GM21423 (cell line): ENCODE measurements around the gene TAOK3.
"Not testable (repeated sequence)": the region's sequence is repeated elsewhere in the genome, so short reads cannot be mapped to it uniquely, and the experiment has no call there.

ENCODE experiments used
- ATAC-seq: cut with Tn5 transposase; IDR thresholded peaks from one replicate; pipeline ENCODE4 v1.9.1; 2021; ENCODE audit warnings: mild to moderate bottlenecking, moderate library complexity; ENCODE audit not compliant: unreplicated experiment

TAOK3 gene

GRCh38 chr12:118145798-118146156 lies 226.9 kb downstream of the TAOK3 start:
- ATAC-seq: no peak

- ATAC-seq: no peak
Measured at GRCh38 chr12:118145113-118145797, 227.5 kb downstream of the TAOK3 start.

GRCh38 chr12:118144499-118144898 lies 228.2 kb downstream of the TAOK3 start:
- no peak for ATAC-seq

- no peak for ATAC-seq
Measured at GRCh38 chr12:118140825-118141224, 231.9 kb downstream of the TAOK3 start.

GRCh38 chr12:118137148-118137678 lies 235.5 kb downstream of the TAOK3 start:
- ATAC-seq: no peak

GRCh38 chr12:118136559-118137003 lies 236.1 kb downstream of the TAOK3 start:
- peak; percentile 21 for ATAC-seq

GRCh38 chr12:118135788-118136558 lies 236.7 kb downstream of the TAOK3 start, which contains the start of gene PEBP1:
TSS of gene PEBP1 (plus strand) at chr12:118136124. CDS start at chr12:118136210, 86 bp downstream.
- ATAC-seq: peak; percentile 98

- not testable (repeated sequence) for ATAC-seq
Measured at GRCh38 chr12:118129436-118129835, 243.3 kb downstream of the TAOK3 start.

- no peak for ATAC-seq
Measured at GRCh38 chr12:118127867-118128266, 244.8 kb downstream of the TAOK3 start.

- ATAC-seq: no peak
Measured at GRCh38 chr12:118126119-118126757, 246.5 kb downstream of the TAOK3 start.

- no peak for ATAC-seq
Measured at GRCh38 chr12:118125743-118126118, 247.0 kb downstream of the TAOK3 start.

GRCh38 chr12:118124333-118124874 lies 248.3 kb downstream of the TAOK3 start:
- ATAC-seq: no peak

GRCh38 chr12:118122264-118122663 lies 250.4 kb downstream of the TAOK3 start:
- no peak for ATAC-seq

- ATAC-seq: peak; percentile 85
Measured at GRCh38 chr12:118120579-118121363, 251.9 kb downstream of the TAOK3 start.

- no peak for ATAC-seq
Measured at GRCh38 chr12:118119449-118119879, 253.2 kb downstream of the TAOK3 start.

GRCh38 chr12:118109088-118109487 lies 263.6 kb downstream of the TAOK3 start:
- ATAC-seq: no peak

GRCh38 chr12:118107694-118108093 lies 265.0 kb downstream of the TAOK3 start:
- ATAC-seq: no peak

- no peak for ATAC-seq
Measured at GRCh38 chr12:118107011-118107410, 265.7 kb downstream of the TAOK3 start.

GRCh38 chr12:118103601-118104382 lies 268.9 kb downstream of the TAOK3 start, which contains the start of gene VSIG10:
TSS of gene VSIG10 (minus strand) at chr12:118104011. CDS start at chr12:118103671, 340 bp downstream.
- ATAC-seq: no peak
